Activated effector memory CD4-positive, alpha-beta T cell treated with Interleukin-2 at 50 U/mL for 16 hours (primary cell): ENCODE measurements around the gene UNC13B.

Experiments
- DNase-seq: peaks from one replicate; pipeline ENCODE4 v3.0.0-alpha.2; 2020

Gene UNC13B

GRCh38 chr9:35280399-35280798 is 118.6 kb downstream of the UNC13B start:
- DNase-seq, result no peak

DNA sequence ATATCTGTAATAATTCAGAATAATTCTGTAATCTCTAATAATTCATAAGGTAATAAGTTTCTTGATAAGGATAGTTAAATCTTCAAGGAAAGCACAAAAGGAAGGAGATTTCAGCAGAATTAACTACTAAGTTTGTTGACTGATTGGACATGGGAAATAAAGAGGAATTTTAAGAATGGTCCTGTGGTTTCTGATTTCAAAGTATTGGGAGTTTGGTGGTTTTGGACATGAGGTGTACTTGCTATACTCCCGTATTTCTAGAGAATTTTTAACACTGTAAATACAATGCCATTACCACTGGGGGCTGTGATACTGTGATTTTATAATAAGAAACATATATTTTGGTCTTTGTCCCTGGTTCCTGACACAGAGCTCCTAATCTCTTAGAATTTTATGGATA is 123.9 kb downstream of the UNC13B start:
- DNase-seq, result no peak

- DNase-seq, result no peak
Measured at GRCh38 chr9:35286381-35286780, 124.6 kb downstream of the UNC13B start.

DNA sequence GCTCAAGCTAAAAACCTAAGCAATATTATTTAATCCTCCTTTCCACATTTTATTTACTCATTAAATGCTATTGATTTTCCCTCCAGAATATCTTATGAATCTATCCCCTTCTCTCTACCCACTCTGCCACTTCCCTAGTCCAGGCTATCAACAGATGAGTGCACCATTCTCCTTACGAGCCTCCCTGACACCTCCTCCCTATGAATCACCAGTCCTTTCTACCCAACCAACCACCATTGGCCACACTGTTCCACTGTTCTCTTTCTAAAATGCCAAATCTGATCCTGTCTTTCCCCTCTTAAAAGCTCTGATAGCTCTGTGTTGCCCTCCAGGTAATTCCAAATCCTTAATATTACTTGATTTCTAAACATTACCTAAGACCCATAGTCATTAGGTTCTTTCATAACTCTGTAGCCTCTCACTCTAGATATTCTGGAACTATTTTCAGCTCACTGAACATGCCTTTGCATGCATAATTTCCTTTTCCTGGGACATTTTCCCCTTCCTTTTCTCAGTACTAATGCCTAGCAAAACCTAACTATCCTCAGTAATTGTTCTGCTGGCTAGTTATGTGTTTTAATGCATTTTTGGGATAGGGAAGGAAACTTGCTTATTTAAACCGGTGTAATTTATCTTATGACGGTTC is 126.3 kb downstream of the UNC13B start:
- no peak for DNase-seq

DNA sequence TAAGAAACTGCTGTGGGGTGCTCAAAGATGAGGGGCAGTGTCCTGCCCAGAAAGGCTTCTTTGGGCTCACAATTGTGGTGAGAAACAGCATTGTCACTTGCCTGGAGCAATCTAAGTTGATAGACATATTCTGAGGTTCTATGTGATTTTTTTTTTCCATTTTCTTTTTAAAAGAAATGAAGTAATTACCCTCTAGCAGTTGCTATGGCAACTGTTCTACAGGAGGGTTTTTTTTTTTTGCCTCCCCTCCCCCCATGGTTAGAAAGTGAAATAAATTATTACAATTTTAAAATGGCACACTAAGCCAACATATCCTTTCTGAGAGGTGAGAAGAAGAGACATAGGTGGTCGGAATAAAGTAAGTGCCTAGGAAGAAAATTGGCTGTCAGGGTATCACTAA is 127.0 kb downstream of the UNC13B start:
- DNase-seq, result no peak

DNA sequence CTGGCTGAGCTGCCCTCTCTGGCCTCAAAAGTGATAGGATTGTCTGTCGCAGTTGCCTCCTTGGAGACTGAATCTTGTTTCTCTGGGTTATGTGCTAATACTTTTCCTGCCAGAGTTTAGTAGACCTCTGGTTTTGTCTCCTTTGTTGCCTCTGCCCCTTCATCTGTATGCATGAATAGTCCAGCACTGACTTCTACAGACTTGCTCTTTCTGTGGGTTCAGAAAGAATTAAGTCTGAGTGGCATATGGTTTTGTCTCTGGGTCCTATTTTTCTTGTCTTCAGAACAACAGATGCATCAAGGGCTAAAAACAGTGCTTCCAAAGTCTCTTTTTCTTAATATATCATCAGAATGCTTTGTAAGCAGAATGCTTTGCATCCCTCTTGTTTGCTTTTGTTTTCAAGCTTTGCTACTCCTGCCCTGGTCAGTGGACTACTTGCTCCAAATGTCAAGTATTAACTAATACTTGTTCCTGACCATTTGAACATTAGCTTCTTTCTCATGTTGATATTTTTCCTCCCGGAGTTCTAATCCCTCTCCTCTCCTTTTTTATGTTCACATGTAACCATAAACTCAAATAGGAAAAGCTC is 131.7 kb downstream of the UNC13B start:
- no peak for DNase-seq

DNA sequence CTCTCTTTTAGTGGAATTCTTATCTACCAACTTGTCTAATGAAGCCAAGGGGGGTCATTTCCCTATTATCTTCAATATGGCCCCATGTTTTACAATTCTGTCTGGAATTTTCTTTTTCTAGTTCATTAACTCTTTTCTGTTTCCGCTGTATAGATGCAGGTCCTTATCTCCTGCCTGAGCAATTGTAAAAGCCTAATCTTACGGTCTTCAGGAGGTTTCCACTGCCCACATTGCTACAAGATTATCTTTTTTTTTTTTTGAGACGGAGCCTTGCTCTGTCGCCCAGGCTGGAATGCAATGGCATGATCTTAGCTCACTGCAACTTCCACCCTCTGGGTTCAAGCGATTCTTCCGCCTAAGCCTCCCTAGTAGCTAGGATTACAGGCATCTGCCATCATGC is 132.3 kb downstream of the UNC13B start:
- DNase-seq, result no peak

DNA sequence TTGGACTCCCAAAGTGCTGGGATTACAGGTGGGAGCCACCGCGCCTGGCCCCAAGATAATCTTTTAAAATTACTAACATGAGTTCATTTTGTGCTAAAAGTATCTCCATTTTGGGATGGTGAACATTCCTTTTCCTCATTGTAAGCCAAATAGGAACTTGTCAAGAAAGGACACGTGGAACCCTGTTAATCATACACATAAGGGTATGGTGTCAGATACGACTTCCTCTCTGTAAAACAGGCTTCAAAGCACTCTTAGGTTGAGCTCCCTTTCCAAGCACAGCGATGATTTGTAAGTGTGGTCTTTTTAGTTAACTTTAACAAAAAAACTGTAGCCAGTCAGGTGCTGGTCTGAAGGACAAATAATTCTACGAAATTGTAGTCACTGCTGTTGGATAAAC is 132.7 kb downstream of the UNC13B start:
- DNase-seq, result no peak

- no peak for DNase-seq
Measured at GRCh38 chr9:35295369-35296036, 133.7 kb downstream of the UNC13B start.

- no peak for DNase-seq
Measured at GRCh38 chr9:35303567-35303966, 141.8 kb downstream of the UNC13B start.

GRCh38 chr9:35306283-35306682 is 144.5 kb downstream of the UNC13B start:
- no peak for DNase-seq

DNA sequence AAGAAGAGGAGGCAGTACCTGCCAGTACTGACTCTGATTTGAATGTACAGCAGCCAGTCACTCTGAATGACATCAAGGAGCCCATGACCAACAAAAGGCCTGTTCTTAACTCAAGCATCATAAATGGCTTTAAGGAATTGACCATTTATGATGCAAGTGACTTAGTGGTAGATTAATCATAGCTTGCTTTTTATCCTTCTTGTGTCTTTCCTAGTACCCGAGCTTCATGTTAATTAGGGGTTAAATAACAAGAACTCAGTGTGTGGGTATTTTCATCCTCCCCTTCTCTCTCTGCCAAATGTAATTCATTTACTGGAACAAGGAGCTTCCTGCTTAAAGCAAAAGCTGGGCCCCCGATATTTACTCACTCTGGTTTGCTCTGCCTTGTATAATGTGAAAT is 146.5 kb downstream of the UNC13B start:
- no peak for DNase-seq

DNA sequence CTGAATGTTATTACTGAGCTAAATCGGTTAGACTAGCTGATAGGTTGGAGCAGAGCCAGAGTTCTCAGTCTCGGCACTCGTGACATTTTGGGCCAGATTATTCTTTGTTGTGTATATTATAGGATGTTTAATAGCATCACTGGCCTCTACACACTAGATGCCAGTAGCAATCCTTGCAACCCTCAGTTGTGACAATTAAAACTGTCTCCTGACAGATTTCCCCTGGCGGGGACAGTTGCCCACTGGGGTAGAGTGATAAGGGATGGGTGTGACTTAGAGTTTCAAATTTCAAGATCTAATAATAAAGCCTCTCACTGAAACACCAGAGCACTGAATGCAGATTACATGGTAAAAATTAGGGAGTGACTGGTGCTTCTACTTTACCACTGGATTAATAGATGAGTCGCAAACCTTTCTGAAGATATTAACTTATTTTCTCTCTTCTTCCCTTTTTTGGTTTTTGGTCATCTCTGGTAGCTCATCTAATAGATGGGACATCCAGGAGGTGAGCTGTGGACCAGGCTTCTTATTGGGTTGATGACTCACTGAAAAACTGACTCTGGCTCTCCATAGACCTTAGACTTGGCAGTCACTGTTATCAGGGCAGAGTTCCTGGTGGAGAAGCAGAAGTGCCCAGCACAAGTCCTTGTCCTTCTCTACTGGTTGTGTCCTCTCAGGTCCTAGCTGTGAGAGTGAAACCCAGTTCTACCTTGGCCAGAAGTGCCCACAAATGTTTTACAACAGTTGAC is 150.3 kb downstream of the UNC13B start:
- DNase-seq, result no peak

- no peak for DNase-seq
Measured at GRCh38 chr9:35313460-35313859, 151.7 kb downstream of the UNC13B start.

DNA sequence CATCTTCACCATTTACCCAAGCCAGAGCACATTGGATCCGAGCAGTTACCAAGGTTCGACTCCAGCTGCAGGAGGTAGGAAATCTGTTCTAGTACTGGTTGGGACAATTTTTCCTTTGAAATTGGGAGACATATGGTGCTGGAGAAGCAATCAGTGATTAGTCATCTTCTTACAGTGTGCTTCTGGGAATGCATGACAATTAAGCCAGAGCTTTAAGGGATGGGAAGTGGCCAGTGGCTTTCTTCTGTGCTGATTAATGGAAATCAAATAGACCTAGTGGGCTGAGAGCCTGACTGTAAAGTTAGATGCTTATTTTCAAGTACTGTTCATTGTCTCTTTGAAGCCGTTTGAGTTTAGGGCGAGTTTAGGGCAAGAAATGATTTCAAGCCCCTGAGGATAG is 152.1 kb downstream of the UNC13B start:
- DNase-seq, result no peak

GRCh38 chr9:35318741-35319140 is 156.9 kb downstream of the UNC13B start:
- DNase-seq, result no peak

GRCh38 chr9:35322075-35322885 is 160.5 kb downstream of the UNC13B start:
- no peak for DNase-seq

GRCh38 chr9:35324966-35325365 is 163.2 kb downstream of the UNC13B start:
- no peak for DNase-seq

DNA sequence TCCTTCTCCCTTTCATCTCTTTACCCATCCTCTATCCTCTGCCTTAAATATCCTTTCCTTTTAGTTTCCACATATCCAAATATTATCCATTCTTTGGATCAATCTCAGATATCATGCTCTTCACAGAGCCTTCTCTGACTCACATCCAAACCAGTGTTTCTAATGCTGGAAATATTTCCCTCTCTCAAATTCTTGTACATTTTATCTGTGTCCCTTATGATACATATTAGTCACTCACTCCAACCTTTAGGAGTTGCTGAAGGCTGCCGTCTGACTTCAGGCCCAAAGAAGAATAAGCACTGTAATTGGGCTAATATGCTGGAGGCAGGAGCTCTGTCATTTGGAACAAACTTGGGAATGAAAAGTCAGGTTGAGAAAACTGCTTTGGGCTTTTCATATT is 171.7 kb downstream of the UNC13B start:
- DNase-seq, result no peak

GRCh38 chr9:35335164-35335563 is 173.4 kb downstream of the UNC13B start:
- DNase-seq, result no peak

- no peak for DNase-seq
Measured at GRCh38 chr9:35338086-35338485, 176.3 kb downstream of the UNC13B start.

GRCh38 chr9:35338561-35339274 is 176.9 kb downstream of the UNC13B start:
- no peak for DNase-seq
